HG03280 (cell line): ENCODE measurements around the gene HOXD11.

Experiments used
- ATAC-seq: cut with Tn5 transposase; IDR thresholded peaks from one replicate; pipeline ENCODE4 v1.9.1; 2021; ENCODE audit warnings: mild to moderate bottlenecking, moderate library complexity; ENCODE audit not compliant: unreplicated experiment

HOXD11 gene

GRCh38 chr2:176130957-176131847 lies 24.1 kb downstream of the HOXD11 start:
- ATAC-seq: no peak

GRCh38 chr2:176131848-176132158 lies 24.7 kb downstream of the HOXD11 start:
- ATAC-seq: no peak

- no peak for ATAC-seq
These were observed 25.4 kb downstream of the HOXD11 start for GRCh38 chr2:176132205-176133171.

- ATAC-seq: no peak
These were observed 26.3 kb downstream of the HOXD11 start for GRCh38 chr2:176133389-176133788.

GRCh38 chr2:176134035-176134434 lies 27.0 kb downstream of the HOXD11 start:
- ATAC-seq: no peak

GRCh38 chr2:176135035-176135440 lies 28.0 kb downstream of the HOXD11 start:
- ATAC-seq: no peak

- no peak for ATAC-seq
These were observed 29.5 kb downstream of the HOXD11 start for GRCh38 chr2:176136374-176137251.

GRCh38 chr2:176137252-176137580 lies 30.1 kb downstream of the HOXD11 start:
- ATAC-seq: no peak

GRCh38 chr2:176137906-176138305 lies 30.8 kb downstream of the HOXD11 start:
- ATAC-seq: no peak

- ATAC-seq: no peak
These were observed 31.4 kb downstream of the HOXD11 start for GRCh38 chr2:176138526-176138922.

- ATAC-seq: no peak
These were observed 32.0 kb downstream of the HOXD11 start for GRCh38 chr2:176138923-176139660.

GRCh38 chr2:176139661-176140512 lies 32.8 kb downstream of the HOXD11 start:
- no peak for ATAC-seq

GRCh38 chr2:176140513-176141317 lies 33.6 kb downstream of the HOXD11 start:
- ATAC-seq: peak; percentile 94

GRCh38 chr2:176142281-176142680 lies 35.2 kb downstream of the HOXD11 start:
- no peak for ATAC-seq

GRCh38 chr2:176145085-176145969 lies 38.2 kb downstream of the HOXD11 start:
- ATAC-seq: no peak

- no peak for ATAC-seq
These were observed 39.0 kb downstream of the HOXD11 start for GRCh38 chr2:176146101-176146500.

GRCh38 chr2:176146645-176147044 lies 39.6 kb downstream of the HOXD11 start:
- ATAC-seq: no peak
